HEK293 (cell line): ENCODE measurements around the gene HDLBP.

Source experiments
- HOXD13 ChIP-seq: sonication (generic); formaldehyde crosslinking; IDR thresholded peaks from 2 replicates; pipeline ENCODE4 v1.8.0; 2022; ENCODE audit warnings: missing genetic modification reagents, borderline replicate concordance
- WT1 ChIP-seq: fragments of 450-650 bp; formaldehyde crosslinking; IDR thresholded peaks from 2 replicates; pipeline ENCODE4 v1.5.1; 2016; ENCODE audit warnings: missing biosample characterization, missing genetic modification characterization
- ZNF175 ChIP-seq: fragments of 450-650 bp; formaldehyde crosslinking; IDR thresholded peaks from 2 replicates; pipeline ENCODE4 v1.5.1; 2016; ENCODE audit warnings: missing biosample characterization, missing genetic modification characterization
- ZNF350 ChIP-seq: fragments of 450-650 bp; formaldehyde crosslinking; IDR thresholded peaks from 2 replicates; pipeline ENCODE4 v1.5.0; 2017; ENCODE audit warnings: missing biosample characterization, mild to moderate bottlenecking, missing genetic modification characterization
- ZNF548 ChIP-seq: fragments of 450-650 bp; formaldehyde crosslinking; IDR thresholded peaks from 2 replicates; pipeline ENCODE4 v1.5.1; 2016; ENCODE audit warnings: missing biosample characterization, missing genetic modification characterization
- ZNF560 ChIP-seq: fragments of 450-650 bp; formaldehyde crosslinking; IDR thresholded peaks from 2 replicates; pipeline ENCODE4 v1.5.1; 2017; ENCODE audit warnings: missing biosample characterization, missing genetic modification characterization, borderline replicate concordance
- TF ChIP-seq, protein P1 (sequence below): fragments of 450-650 bp; formaldehyde crosslinking; IDR thresholded peaks from 2 replicates; pipeline ENCODE4 v1.5.1; 2016; ENCODE audit warnings: missing biosample characterization, missing genetic modification characterization

DNA sequence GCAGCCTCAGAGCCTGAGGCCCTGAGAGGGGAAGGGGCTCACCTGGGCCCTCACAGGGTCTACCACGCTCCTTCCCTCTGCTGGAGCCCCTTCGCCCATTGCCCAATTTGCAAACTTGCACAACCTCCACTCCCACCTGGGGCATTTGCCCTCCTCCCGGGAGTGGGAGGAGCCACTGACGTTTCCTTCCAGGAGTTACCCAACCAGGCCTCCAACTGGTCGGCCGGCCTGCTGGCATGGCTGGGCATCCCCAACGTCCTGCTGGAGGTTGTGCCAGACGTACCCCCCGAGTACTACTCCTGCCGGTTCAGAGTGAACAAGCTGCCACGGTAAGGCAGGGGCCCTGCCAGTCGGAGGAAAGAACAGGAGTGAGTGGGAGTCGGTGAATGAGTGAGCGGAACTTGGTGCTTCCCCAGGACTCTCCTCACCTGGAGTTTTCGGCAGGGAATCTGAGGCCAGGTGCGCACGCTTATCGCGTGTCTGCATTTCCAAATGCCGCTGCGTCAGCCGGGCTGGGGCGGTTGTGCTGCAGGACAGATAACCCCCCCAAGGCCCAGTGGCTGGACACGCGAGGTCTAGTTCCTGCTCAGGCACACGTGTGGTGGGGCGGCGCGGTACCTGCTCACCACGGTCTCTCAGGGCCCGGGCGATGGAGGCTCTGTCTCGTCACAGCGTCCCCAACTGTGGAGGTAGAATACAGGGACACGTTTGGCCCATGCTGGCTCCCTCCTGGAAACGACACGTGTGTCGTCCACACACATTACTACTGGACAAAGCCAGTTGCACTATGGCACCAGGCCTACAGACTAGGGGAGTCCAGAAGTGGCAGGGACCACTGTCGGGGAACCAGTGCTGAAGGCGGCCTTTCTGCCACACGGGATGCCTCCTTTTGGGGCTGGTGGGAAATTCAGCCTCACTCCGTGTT is 115.3 kb downstream of the HDLBP start:
- no peak for TF ChIP-seq ZNF548 (tag by site-specific recombination)
- no peak for TF ChIP-seq ZNF175 (tag by site-specific recombination)
- TF ChIP-seq WT1 (tag by site-specific recombination) = no peak
- no peak for TF ChIP-seq ZNF350 (tag by site-specific recombination)
- TF ChIP-seq, protein P1, sequence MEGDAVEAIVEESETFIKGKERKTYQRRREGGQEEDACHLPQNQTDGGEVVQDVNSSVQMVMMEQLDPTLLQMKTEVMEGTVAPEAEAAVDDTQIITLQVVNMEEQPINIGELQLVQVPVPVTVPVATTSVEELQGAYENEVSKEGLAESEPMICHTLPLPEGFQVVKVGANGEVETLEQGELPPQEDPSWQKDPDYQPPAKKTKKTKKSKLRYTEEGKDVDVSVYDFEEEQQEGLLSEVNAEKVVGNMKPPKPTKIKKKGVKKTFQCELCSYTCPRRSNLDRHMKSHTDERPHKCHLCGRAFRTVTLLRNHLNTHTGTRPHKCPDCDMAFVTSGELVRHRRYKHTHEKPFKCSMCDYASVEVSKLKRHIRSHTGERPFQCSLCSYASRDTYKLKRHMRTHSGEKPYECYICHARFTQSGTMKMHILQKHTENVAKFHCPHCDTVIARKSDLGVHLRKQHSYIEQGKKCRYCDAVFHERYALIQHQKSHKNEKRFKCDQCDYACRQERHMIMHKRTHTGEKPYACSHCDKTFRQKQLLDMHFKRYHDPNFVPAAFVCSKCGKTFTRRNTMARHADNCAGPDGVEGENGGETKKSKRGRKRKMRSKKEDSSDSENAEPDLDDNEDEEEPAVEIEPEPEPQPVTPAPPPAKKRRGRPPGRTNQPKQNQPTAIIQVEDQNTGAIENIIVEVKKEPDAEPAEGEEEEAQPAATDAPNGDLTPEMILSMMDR (tag by site-specific recombination) = no peak
- TF ChIP-seq HOXD13 (CRISPR knock-in tag) = no peak
- TF ChIP-seq ZNF560 (tag by site-specific recombination) = no peak
